ENCODE measurements around the gene PHOSPHO2. TPM values are rescaled to one million over a fixed set of nuclear protein-coding genes. Genes with fewer than 3 reads are reported as not detected.

PHOSPHO2 gene
- total RNA-seq, 1 experiment from 2014 or later = 5.4 TPM

DNA sequence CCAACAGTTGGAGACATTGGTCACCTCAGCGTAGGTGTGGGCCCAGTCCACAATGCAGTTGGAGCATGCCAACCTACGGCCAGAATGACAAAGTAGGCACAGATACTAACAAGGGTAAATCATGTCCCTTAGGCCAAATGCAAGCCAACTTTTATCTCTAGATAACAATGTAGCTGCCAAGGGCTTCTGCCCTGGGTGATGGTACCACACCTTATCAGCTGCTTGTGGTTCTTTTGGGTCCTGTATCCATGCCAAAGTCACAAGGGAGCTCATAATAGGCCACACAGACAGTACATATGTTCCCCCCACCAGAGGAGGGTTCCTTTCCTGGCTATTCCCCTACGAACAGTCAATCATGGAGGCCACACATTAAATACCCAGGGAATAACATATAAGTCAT lies 19.1 kb downstream of the PHOSPHO2 start:
- DNase-seq (ENCODE audit: low spot score) = no peak
- in situ Hi-C loops (cut with HindIII; ENCODE audit: low sequenced_read_pairs) = no loop called here

DNA sequence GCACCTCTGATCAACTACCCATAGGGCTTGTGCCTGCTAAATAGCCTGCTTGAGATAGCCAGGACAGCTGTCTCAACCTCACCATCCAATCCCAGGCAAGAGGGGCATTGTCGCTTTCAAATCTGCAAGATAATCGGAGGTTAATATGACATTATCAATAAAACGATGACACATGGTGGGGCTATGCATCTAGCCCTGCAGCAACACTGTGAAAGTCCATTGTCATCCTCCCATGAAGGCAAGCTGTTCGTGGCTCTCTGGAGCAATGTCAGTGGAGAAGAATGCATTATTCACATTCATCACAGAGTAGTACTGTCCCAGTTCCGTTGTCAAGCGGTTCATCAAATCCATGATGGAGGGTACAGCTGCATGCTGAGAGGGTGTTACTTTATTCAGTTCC lies 20.4 kb downstream of the PHOSPHO2 start:
- in situ Hi-C loops (cut with HindIII; ENCODE audit: low sequenced_read_pairs) = no loop called here
- no peak for DNase-seq (ENCODE audit: low spot score)

DNA sequence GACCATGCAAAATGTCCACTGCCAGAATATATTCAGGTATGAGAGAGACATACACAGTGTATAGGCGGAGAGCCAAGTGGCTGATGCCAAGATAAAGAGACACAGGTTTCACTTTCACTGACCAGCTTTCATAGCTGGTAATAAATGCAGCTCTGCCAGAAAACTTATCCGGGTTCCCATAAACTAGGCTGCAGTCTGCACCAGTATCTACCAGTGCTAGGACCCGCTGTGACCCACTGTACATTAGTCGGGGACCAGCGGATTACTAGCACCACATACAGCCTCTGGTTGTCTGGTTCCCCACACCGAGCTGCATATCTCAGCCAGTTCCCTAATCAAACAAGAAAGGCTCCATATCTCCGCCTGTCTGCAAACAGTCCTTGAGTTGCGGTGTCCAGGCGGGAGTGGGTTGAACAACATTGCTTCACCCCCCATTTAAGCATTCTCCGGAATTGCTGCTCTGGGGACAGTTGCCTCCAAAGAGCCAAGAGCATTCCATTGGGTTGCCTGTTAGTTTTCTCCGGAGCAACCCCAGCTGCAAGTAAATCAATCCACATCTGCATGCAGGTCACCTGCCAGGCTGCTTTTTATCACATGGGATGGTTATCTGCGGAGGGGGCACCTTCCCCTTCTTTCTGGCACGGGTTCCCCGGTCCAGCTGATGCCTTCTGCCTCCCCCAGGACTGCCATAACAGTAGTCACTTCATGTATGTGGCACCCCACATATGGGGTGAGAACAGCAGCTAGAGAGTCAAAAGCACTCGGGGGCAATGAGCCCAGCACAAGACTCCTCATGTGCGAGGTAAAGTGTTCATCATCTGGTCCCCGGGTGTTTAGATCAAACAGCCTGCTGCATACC lies 21.3 kb downstream of the PHOSPHO2 start:
- no peak for DNase-seq (ENCODE audit: low spot score)
- in situ Hi-C loops (cut with HindIII; ENCODE audit: low sequenced_read_pairs) = no loop called here

DNA sequence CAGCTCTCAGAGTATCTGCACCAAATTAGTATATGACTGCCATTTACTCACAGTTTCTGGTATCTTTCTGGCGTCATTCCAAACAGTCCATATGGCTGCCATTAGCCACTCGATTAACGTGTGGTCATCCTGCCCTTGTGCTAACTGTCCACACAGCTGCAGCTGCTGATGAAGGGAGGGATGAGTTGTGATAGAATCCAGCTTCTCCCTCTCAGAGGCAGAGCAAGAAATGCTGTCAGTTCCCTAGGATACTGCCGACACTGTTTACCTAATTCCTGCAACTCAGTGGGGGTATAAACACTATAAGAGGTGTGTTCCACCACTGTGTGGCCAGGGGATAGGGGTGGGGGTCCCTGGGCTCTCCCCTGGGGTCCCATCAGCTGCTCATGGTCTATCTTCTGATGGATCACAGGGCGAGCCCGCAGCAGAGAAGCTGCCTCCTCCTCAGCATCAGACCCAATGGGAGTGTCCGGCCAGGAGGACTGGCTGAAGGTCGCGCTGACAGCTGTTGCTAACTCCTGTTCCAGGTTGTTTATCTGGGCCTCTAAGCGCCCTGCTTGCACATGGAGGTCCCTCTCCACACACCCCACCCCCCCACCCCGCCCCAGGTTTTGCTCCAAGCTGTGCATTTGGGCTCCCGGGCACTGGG lies 22.1 kb downstream of the PHOSPHO2 start:
- in situ Hi-C loops (cut with HindIII; ENCODE audit: low sequenced_read_pairs) = no loop called here
- no peak for DNase-seq (ENCODE audit: low spot score)

DNA sequence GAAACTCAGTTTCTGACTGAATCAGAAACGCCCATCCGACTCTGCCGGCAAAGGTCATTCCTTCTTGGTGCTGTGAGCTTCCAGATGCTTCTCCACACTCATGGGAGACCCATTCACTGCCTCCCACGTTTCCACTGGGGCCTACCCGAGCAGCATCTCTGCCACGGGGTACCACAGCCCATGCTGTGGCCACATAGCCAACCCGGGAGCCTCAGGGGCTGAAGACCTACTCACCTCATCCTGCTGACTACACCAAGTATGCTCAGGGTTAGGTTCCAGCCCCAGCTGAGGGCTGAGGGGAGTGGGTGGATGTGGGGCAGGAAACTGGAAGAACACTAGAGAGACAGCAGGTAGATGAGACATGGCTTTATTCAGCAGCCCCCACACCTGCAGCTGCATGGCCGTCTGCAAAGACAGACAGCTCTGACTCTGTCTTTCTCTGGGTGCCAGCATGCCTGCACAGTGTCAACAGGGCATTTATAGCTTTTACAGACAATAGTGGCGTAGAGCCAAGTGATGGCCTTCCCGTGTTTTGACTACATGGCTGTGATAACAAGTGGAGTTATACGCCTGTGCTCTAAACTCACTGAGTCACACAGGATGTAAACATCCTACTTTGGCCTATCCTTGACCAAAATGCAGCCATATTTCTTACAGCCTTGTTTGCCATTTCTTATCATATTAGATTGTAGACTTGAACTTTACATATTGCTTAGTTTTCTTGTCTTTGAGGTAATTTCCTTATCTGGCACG lies 22.8 kb downstream of the PHOSPHO2 start:
- in situ Hi-C loops (cut with HindIII; ENCODE audit: low sequenced_read_pairs) = no loop called here
- no peak for DNase-seq (ENCODE audit: low spot score)

DNA sequence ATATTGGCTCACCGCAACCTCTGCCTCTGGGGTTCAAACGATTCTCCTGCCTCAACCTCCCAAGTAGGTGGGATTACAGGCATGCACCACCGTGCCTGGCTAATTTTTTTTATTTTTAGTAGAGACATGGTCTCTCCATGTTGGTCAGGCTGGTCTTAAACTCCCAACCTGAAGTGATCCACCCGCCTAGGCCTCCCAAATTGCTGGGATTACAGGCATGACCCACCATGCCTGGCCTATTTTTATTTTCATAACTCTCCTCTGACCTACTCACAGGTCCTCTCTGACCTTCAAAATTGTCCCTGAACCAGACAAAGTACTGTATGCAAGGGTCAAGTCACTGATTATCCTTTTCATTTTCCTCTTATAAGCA lies 23.4 kb downstream of the PHOSPHO2 start:
- in situ Hi-C loops (cut with HindIII; ENCODE audit: low sequenced_read_pairs) = no loop called here

DNA sequence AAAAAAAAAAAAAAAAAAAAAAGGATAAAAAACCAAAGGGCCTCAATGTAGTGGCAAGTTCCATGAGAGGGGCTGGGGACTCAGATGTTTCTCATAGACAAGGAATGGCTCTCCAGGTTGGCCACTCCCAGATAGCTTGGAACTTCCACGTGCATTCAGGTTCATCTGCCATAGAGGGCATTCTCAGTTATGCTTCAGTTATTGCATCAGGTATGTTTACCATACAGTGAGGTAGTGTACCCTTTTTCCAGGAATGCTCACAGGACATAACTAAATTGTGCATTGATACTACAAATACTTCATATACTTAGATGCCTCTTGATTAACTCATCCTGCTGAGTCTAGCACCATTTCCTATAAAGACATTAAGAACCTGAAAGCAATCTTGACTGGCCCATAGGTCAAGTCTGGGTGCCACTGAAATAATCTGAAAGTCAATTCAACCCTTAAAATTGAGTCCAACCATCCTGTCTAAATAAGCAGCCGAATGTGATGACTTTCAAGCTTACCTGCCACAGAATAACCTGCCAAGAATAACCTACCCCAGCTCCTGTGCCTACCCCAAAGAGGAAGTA lies 24.7 kb downstream of the PHOSPHO2 start:
- no peak for DNase-seq (ENCODE audit: low spot score)
- in situ Hi-C loops (cut with HindIII; ENCODE audit: low sequenced_read_pairs) = no loop called here

More for the DNA sequence above, 23.4 kb downstream of the PHOSPHO2 start:
- DNase-seq (ENCODE audit: low spot score) = no peak

DNA sequence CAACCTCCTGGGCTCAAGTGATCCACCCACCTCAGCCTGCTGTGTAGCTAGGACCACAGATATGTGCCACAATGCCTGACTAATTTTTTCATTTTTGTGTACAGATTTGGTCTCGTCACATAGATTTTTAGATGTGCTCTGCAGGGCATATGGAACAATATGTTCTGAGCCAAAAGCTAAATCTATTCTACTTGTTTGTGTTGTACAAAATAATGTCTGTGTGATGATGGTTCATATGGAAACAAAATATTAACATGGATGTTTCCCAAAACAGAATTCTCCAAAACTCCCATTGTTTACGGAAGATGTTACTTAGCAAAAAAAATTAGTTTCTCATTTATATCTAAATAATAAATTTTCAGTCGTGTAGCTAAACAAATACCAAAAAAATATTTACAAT lies 26.7 kb downstream of the PHOSPHO2 start:
- in situ Hi-C loops (cut with HindIII; ENCODE audit: low sequenced_read_pairs) = no loop called here
- DNase-seq (ENCODE audit: low spot score) = no peak

DNA sequence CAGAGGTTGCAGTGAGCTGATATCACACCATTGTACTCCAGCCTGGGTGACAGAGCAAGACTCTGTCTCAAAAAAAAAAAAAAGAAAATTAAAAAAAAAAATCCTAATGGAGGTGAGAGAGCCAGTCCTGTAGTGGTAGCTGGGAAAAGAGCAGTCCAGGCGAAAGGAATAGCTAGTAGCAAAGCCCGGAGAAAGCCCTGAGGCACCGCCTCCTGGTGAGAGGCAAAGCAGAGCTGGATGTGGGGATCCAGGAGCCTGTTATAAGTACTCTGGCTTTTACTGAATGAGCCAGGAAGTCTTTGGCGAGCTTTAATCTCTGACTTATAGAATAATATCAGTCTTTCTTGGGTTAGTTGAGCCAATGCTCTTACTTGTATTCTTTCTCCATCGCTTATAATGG lies 32.8 kb downstream of the PHOSPHO2 start:
- no peak for DNase-seq (ENCODE audit: low spot score)
- in situ Hi-C loops (cut with HindIII; ENCODE audit: low sequenced_read_pairs) = no loop called here

DNA sequence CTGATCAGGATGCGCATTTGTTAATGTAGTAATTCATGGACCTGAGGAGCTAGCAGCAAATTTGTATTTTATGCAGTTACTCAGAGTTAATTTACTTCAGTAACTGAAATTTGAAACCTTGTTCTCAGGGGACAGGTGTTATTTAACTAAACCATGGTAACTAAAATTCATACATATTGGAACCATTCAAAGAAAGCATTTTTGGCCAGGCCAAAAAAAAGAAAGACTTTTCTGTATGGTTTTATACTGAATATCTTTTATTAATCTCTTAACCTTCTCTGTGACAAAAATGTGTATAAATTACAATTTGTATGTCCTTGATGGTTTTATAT lies 35.0 kb downstream of the PHOSPHO2 start:
- in situ Hi-C loops (cut with HindIII; ENCODE audit: low sequenced_read_pairs) = no loop called here

DNA sequence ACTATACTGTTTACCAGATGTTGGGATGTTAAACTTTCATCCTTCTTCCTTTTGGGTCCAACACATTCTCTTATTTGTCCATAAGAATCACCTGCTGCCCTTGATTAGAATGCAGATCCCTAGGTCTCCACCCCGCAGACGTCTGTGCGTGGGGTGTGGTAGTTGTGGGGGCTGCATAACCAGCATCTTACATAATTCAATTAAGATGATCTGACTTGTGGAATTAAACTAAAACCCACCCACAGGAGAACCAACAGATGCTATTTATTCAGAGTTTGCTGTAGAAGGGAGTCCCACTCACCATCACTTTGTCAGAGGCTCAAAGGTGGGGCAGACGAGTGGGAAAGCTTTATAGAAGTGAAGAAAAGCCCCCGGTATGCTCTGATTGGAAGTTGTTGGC lies 37.8 kb downstream of the PHOSPHO2 start:
- in situ Hi-C loops (cut with HindIII; ENCODE audit: low sequenced_read_pairs) = no loop called here
- no peak for DNase-seq (ENCODE audit: low spot score)

More for the DNA sequence above, 35.0 kb downstream of the PHOSPHO2 start:
- DNase-seq (ENCODE audit: low spot score) = no peak

DNA sequence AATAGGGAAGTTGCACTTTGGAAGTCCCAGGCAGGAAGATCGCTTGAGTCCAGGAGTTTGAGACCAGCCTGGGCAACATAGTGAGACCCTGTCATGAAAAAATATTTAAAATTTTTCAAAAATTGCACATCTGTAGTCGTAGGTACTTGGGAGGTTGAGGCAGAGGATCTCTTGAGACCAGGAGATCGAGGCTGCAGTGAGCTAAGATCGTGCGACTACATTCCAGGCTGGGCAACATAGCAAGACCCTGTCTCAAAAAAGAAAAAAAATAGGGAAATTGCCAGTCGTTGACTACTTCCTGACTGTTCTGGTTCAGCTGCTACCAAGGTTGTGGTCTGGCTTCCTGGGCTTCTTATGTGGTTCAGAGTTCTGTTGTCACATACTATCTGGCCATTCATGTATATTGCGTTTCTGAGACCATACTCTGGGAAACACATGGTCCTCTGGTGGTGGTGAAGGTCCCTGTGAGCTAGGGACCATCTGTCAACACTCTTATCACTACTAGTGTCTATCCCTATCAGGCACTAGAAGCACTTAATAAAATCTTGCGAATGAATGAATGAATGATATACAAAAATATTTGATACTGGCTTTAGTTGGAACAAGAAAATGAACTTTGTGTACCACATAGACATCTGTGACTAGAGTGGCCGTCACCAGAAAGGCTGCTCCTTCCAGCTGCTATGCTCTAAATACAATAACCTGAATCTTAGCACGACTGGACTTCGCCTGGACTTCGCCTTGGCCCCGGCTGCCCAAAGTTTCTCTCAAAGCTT lies 38.5 kb downstream of the PHOSPHO2 start:
- DNase-seq (ENCODE audit: low spot score) = peak; percentile 35
- in situ Hi-C loops (cut with HindIII; ENCODE audit: low sequenced_read_pairs) = no loop called here

DNA sequence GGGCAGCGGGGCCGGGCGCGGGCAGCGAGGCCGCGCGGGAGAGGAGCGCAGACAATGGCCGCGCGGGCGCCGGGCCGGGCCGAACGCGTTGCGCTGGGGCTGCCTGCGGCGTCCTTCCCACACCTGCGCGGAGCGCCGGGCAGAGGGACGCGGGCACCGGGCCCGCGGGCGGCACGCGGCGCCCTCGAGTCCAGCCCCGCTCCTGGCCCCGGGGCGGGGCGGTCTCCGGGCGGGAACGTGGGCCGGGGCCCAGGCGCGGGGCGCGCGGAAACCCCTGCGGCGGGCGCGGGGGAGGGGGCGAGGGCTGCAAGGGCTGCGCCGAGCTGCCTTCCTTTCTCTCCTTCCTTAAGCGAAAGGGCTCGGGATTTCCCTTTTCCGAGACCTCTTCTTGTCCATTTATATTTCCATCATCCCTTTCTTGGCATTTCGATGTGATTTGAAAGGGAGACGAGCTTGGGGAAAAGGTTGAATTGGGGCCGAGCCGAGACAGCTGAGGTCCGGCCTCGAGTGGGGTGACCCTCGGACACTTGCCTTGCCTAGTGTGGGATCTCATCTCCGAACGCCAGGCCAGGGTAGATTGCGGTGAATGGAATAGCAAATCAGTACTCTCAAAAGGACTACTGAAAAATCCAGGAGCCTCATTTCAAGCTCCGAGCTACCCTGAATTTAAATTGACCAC lies 40.0 kb downstream of the PHOSPHO2 start:
- in situ Hi-C loops (cut with HindIII; ENCODE audit: low sequenced_read_pairs) = no loop called here
- DNase-seq (ENCODE audit: low spot score) = peak; percentile 65

DNA sequence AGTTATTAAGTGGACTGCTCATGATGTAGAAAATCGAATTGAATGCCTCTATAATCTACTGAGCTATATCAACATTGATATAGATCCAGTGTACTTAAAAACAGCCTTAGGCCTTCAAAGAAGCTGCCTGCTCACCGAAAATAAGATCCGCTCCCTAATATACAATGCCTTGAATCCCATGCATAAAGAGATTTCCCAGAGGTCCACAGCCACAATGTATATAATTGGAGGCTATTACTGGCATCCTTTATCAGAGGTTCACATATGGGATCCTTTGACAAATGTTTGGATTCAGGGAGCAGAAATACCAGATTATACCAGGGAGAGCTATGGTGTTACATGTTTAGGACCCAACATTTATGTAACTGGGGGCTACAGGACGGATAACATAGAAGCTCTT lies 41.4 kb downstream of the PHOSPHO2 start:
- no peak for DNase-seq (ENCODE audit: low spot score)
- in situ Hi-C loops (cut with HindIII; ENCODE audit: low sequenced_read_pairs) = no loop called here

DNA sequence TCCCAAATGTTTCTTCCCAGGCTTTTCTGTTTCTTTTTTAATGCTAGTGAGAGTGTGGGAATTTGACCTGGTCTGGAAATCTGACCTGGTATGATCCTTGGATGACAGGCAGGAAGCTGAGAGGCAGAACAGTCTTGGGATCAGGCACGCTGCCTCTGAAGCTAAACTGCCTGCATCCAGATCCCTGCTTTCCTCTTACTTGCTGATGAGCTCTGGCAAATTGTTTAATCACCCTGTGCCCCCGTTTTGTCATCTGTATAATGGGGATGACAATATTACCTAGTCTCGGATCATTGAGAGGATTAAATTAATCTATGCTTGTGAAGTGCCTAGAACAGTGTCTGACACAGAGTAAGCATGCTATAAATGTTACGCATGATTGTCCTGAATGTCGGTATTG lies 42.6 kb downstream of the PHOSPHO2 start:
- DNase-seq (ENCODE audit: low spot score) = no peak
- in situ Hi-C loops (cut with HindIII; ENCODE audit: low sequenced_read_pairs) = no loop called here

DNA sequence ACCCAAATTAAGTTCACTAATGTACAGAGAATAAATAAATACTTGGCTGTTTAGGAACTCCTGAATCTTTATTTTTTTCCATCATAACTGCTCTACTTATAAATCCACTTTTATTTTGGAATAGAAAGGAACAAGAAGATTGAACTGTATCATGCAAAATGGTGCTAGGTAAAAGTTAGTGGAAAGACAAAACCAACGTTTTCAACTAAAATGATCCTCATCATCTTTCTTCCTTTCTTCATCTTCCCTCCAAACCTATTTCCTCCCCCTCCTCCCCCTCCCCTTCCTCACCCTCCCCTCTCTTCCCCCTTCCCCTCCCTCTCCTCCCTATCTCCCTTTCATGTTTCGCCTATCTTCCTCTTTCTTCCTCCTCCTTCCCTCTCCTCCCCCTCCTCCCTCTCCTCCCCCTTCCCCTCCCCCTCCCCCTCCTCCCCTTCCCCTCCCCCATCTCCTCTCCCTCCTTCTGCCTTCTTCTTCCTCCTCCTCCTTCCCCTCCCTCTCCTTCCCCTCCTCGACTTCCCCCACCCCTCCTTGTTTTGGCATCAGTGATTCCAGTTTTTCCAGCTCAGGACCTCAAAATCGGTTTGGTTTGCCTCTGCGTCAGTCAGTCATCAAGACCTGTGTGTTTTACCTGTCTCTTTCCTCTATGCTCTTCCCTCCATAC lies 44.4 kb downstream of the PHOSPHO2 start:
- in situ Hi-C loops (cut with HindIII; ENCODE audit: low sequenced_read_pairs) = no loop called here
- DNase-seq (ENCODE audit: low spot score) = no peak

DNA sequence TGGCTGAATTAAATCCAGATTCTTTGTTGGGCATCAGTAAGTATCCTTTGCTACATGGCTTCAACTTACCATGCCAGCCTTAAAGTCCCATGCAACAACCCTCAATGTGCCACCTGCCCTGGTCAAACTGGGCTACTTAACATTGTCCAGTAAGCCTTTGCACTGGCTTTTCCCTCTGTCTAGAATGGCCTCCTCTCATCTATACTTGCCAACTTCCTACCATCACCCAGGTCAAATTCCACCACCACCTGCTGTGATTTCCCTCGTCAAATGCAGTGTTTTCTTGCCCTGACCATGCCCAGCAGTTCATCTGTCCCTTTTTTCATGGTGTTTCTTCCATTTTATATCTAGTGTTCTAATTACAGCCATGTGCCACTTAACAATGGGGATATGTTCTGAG lies 45.1 kb downstream of the PHOSPHO2 start:
- no peak for DNase-seq (ENCODE audit: low spot score)
- in situ Hi-C loops (cut with HindIII; ENCODE audit: low sequenced_read_pairs) = no loop called here

DNA sequence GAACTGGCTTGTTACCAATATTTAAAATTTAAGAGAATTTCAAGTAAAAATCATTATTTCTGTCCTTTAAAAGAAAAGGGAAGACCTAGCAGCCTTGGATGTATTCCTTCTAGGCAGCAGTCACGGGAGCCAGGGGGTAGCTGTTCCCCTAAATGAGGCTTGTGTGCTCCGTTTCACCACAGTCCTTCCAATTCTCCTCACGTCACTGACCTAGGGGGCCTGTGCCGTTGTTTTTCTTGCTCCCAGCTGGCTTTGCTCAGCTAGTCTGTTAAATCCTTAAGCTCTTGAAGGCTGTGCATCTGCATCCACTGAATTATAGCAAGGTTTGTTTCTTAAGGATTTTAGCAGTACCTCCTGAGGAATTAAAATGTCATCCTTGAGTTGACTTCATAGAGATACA lies 49.3 kb downstream of the PHOSPHO2 start:
- no peak for DNase-seq (ENCODE audit: low spot score)
- in situ Hi-C loops (cut with HindIII; ENCODE audit: low sequenced_read_pairs) = no loop called here

Data from G401 (cell line).